HUDEP-2 (cell line): ENCODE measurements around the gene FAM168B.

Experiments
- DNase-seq, 76 experiments: peaks; one replicate each; lab custom pipeline; 2025; ENCODE audit not compliant: unreplicated experiment in 76 of 76; lab: John Stamatoyannopoulos, UW

Gene FAM168B

DNA sequence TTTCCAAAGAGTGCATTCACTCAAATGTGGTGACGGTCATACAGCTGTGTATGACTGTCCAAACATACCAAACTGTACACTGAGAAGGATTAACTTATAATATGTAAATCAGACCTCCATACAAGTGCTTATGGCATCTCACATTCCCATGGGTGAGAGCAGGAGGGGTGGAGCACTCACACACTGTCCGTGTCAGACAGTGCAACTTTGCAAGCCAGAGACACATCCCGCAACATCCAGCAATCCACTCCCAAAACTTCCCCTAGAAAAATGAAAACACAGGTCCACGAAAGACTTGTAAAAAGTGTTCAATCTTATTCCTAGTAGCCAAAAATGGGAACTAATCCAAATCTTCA, 36.4 kb downstream of the FAM168B start:
- DNase-seq: no peak

DNA sequence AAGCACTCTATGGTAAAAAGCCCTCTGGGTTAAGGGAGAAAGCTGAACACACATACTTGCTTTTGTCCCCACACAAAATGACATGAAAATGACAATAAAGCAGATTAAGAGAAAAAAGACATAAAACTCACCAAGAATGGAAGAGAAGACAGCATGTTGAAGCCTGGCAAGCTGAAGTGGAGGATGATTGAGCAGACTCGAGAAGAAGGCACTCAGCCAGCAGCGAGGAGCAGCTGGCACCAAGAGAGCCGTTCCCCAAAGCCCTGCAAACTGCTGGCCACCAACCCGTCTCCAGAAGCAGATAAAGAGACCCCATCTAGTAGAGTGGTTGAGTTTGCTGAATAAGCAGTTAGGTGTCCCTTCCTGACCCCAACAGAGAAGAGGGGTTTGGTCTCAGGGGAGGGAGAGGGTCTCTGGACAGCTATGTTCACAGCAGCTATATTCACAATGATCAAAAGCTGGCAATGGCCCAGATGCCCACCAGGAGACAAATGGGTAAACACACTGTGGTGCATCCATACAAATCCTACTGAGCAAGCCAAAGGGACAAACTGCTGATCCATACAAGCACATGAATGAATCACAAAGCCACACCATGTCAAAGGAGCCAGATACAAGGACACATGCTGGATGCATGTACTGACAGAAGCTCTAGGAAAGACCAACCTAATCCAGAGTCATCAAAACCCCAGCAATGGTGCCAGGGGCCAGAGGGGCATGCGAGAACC, 36.9 kb downstream of the FAM168B start:
- DNase-seq: no peak

DNA sequence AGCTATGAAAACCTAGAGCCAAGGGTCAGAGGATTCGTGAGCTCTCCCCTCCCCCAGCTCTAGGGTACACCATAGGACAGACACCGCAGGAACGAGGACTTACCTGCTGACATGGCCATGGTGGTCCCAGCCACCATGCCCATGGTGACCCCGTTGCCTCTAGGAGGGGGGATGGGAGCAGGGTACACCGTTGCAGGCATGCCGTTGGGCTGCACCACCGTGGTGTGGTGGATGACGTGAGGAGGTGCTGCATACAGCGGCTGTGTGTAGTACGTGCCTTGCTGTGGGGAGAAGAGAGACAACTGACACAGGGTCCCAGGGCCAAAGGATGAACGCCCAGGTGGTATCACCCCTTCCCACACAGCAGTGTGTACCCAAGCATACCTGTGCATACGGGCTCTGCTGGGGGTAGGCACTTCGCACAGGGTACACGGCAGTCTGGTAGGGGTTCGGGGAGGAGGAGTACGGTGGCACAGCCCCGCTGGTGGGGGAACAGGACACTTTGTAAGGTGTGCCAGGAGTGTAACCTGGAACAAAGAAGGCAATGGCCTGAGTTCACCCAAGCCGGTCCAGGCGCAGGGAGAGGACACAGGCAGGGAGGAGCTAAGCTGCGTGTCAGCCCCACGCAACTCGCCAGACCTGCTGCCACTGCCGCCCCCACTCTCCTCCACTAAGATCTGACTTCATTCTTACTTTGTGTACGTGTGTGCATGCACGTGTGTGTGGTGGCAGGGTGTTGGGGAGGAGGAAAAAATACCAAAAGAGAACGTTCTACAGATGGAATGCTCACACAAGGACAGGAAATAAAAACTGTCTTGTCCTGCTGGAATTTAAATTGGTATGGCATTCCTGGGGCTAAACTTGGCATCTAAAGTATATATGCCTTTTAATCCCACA, 37.8 kb downstream of the FAM168B start:
- DNase-seq: no peak

DNA sequence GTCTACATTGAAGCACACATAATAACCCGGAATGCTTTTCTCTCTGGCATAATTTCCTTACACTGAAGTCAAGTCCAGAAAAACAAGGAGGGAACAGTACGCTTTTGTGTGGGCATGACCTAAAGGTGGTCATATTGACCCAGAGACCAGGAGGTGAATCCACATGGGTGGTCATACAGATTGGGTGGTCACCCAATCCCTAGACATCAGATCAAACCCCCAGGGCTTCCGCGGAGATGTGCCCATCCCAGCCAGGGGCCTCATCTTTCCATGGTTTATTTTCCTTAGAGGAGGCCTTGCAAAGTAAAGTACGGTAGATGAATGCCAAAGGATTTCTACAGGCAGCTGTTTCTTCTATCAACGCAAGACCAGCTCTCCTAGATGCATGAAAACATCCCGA, 38.8 kb downstream of the FAM168B start:
- no peak for DNase-seq

DNA sequence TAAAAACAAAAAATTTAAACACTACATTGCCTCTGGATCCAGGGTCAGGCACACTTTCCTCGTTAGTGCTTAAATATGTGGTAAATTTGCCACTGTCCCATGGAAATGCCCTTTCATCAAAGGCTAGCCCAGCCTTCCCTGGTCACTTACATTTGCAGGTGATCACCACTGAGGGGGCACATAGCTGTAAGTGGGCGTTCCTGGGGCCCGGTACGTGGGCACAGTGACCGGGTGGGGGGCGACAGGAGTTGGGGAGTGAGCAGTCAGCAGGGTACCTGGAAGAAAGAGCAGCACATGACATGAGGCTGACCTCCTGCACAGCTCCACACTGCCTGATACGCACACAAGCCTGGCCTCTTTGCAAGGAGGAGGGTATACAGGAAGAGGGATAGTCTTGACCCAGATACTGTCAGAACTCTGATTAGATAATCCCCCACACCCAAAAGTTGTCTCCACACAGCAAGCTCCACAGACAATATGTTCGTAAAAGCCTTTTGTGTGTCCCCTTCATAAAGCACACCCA, 40.5 kb downstream of the FAM168B start:
- no peak for DNase-seq

DNA sequence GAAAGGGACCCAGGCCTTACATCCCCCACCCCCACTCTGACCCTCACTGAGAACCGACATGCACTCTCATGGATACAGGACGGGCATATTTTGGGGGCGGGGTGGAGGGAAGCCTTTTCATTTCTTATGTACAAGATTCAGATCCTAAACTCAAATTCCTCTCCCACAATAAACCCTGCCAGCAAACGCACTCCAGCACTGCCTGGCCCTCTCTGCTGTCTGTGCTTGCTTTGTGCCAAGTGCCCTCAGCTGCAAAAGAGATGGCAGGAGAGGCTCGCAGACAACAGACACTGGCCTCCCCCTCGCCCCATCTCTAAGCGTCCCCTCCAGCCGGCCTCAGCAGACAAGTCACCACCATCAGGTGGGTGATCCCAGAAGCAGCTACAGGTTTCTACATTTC, 42.4 kb downstream of the FAM168B start:
- no peak for DNase-seq

DNA sequence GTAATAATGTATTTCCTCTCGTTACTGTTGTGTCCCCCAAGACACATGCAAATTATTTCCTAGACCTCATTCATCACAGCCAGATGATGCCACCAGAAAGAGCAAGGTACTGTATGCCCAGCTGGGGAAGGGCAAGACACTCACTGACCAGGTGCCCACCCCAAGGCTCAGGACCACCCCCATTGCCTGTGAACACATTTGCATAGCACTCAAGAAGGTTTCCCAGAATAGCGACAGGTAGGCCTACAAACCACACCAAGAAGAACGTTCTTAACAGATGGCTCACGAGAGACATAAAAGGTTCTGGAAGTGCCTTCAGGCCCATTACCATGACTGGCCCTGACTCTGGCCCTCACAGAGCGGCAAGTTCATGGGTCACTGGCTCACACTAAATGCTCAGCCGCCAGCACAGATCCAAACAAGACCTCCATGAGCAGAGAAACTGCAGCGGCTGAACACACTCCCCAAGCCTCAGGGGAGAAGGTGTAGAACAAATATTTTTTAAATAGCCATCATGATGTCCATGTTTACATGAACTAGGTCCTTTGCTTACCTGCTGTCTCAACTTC, 44.0 kb downstream of the FAM168B start:
- no peak for DNase-seq

DNA sequence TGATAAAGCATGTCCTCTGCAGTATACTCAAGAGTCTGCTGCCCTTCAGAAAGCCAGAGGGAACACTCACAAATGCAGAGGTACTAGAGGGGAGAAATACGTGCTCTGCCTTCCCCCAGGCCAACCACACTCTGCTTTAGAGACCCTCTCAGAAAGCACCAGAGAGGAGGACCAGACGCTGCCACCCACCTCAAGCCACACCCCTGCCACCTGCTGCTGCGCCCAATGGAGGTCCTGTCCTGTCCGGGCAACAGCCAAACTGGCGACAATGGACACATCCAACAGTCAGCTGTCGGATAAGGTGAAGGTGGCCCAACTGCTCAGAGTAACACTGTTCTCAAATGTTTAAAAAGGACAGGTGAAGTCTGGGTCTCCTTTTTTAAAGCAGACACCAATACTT, 44.6 kb downstream of the FAM168B start:
- no peak for DNase-seq

DNA sequence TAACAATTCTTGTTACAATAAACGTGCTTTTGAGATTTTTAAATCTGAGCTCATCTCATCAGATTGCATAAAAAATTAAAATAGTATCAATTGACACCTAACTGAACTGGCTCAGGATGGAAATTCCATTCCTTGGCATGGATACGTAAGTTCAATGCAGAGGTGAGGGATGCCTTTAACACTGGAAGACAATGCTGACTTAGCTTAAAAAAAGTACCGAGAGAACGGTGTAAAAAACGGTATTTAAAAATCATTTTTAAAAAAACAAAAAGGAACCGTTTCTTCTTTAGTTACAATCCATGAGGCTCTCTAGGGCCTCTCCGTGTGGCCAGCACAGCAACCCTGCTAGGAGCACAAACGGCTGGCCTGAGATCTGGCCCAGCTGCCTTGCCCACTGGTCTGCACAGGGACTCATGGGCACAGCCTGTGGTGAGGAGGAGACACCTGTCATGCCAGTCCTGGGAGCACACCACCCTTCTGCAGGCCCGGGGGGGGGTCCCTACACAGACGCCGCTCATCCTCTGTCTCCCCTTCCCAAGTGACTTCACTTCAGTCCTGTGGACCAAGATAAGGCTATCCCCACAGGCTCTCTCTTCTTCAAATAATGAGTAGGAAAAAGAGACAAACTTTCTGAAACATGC, 45.2 kb downstream of the FAM168B start:
- no peak for DNase-seq

DNA sequence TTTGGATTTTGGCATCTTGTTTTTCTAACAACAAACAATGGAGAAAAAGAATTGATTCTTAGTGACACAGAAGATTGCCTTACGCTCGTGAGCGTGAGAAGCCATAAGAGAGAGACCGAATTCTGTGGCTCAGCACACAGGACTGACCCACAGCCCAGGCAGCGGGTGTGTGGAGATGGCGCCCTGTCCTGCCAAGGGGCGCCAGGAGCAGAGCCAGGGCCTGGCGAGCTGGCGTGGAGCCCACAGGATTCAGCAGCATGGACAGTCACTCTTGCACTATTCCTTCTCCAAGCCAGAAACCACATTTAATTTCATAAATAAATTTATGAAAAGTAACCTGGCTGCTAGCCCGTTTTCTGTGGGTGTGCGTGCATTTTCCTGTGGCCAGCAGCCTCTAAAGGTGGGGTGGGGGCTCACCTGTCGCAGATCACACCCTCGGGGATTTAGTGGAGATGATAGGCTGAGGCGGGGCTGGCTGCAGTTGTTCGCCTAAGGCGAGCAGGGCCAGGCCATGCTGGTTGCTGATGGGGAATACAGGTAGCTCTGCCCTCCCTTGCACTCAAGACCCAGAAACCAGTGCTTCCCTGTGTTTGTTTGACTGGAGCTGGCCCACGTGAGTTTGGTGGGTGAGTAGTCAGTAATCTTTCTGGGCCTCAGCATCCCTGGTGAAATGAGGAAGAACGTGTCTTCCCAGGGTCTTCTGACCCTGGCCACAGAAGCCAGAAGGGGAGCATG, 46.2 kb downstream of the FAM168B start:
- no peak for DNase-seq

DNA sequence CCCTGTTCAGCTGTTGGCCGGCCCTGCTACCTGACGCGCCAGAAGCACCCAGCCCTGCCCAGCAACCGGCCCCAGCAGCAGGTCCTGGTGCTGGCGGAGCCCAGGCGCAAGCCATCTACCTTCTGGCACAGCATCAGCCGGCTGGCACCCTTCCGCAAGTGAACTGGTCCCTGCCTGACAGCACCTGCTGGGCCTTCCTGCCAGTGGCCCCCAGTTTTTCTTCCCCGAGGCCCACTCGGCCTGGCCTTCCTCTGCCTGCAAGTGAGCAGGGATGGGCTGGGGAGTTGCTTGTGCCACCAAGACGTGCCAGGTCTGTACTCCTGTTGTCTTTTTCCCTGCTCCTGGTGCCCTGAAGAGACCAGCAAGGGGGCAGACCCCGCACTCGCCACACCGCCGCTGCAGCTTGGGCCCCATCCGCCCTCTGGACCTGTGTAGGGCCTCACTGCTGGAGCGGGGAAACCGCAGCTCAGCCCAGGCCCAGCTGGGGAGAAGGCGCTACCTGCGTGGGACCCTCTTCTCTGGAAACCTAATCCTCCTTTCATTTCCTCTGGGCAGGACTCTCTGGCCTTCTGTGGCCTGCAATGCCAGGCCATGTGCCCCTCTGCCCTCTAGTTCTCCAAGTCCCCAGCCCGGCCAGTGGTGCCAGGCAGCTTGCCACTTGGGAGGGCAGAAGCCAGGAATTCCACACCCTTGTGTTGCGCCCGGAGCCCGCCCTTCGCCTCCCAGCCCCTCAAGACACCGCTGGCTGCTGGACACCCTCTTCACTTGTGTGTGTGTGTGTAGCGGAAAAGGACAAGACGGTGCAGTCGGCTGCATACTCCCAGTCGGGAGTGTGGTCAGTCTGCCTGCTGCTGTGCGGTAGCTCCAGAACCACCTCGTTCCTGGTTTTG, 47.0 kb downstream of the FAM168B start:
- no peak for DNase-seq

DNA sequence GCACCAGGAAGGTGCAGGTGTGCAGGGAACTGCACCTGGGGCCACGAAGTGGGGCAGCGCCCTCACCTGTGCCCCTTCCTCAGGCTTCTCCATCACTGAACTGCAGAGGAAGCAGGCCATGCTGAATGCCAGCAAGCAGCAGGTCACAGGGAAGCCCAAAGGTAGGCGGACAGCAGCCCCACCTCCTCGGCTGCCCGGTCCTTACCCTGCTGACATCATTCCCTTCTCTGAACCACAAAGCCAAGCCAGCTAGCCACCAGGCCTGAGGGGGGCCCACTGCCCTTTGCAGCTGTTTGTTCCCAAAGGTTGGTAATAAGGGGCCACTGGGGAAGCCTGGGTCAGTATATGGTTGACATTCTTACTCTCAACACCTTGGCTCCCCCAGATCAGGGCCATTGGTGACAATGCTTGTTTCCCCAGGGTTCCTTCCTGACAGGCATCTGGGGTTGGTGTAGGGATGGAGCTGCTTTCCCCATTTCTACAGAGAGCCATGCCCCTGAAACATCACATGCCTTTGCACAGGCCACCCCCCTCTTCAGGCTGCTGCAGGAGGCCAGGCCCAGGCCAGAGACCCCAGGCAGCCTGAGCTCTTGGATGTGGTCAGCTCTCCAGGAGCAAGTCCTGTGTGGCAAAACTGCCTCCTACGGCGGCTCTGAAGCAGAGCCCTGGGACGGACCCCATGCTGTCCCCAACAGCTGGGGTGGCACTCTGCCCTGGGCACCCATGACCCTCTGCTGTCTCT, 47.8 kb downstream of the FAM168B start:
- no peak for DNase-seq

DNA sequence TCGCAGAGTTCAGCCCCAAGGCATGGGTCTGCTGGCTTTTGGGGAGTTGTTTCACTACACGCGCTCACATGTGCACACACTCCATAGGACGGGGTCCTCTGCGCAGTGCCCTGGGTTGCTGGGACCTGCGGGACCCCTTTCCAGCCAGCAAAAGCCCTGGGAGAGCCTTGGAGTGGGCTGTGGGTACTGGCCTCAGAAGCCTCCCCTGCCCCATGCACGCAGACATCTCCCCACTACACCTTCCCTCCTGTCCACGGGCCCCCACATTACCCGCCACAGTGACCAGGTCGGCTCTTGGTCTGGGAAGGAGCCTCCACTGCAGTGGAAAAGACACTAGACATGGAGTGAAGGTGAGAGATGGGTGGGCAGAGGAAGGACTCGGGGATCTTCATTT, 48.5 kb downstream of the FAM168B start:
- no peak for DNase-seq

DNA sequence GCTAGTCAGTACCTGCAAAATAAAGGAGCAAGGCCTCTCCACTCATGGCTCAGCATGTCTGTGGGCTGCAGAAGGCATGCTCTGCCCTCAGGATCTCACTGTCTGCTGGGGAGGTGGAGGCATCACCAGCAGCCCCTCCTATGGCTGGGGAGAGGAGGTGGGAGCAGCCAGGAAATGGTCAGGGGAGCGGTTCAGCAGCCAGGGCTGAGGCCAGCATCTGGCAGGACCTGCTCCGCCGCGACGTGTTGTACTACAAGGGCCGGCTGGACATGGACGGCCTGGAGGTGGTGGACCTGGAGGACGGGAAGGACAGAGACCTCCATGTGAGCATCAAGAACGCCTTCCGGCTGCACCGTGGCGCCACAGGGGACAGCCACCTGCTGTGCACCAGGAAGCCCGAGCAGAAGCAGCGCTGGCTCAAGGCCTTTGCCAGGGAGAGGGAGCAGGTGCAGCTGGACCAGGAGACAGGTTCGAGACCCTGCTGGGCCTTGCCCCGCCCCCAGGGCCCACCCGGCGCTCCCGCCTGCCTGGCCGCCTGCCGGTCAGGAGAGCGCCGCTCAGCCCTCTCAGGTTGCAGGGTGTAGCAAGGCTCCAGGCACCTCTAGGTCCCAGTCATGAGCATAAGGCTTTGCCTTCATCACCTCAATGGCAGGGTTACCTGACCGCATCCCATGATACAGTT, 49.0 kb downstream of the FAM168B start:
- no peak for DNase-seq

DNA sequence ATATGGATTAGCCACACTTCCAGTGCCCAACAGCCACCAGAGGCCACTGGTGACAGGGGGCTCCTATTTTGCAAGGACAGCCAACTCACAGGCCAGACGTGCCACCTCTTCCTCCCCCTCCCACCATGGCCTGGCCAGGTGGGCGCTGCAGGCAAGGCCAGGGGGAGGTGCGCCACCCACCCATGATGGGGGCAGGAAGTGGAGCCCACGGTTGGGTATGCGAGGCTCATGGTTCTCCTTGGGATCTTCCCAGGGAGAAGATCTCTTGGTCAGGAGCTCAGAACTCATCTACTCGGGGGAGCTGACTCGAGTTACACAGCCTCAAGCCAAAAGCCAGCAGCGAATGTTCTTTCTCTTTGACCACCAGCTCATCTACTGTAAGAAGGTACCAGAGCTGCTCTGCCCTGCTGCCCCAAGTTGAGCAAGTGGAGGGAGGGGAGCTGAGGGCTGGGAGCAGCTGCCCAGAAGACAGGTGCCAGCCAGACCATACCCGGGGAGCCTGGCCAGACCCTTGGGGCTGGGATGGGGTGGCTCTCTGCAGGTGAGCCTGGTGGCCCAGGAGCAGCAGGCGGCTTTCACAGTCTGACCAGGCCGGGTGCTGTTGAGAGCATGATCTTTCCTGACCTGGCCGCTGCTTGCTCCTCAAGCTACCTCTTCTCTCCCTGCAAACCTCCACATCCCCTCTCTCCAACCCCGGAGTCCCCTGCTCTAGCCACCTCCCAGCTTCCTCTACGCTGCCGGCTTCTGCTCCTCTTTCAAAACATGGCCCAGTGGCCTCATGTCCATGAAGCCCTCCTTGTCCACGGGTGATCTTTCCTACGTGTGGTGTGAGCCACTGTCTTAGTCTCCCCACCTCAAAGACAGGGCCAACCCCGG, 49.8 kb downstream of the FAM168B start:
- no peak for DNase-seq

DNA sequence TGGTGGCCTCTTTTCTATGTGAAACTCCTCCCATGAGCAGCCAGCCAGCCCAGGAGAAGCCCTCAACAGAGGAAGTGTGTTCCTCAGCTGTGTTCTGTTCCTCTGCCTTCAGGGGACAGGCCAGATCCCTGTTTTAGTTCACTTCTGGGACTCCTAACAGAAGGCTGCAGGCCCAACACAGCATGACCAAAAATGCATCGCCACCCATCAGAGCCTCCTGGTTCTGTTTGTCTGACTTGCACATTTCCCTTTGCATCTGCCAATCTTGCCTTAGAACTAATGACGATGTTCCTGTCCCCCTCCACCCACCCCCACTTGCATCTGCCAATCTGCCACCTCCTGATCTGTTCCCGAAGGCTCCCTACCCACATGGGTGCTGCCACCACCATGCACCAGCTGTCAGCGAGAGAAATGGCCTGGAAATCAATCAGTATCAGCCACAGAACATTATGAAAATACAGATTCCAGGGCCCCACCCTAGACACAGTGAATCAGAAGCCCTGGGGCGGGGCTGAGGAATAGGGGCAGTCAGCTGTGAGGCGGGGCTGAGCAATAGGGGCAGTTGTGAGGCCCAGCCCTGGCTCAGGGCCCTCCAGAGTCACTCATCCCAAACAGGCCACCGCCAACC, 51.0 kb downstream of the FAM168B start:
- peak in 24 of 76 experiments; percentile 6 to 39 (median 16) for DNase-seq
